Motor neuron (in vitro differentiated cells): Measurements from ENCODE around the gene UBE2G1. TPM values are rescaled to one million over a fixed set of nuclear protein-coding genes. Genes with fewer than 3 reads are reported as not detected.

Experiments
- ATAC-seq, 8 experiments: fragments of 200-7000 bp; cut with Tn5 transposase; replicated peaks in 6 of 8; 2 replicates each; pipeline ENCODE4 v1.8.0; 2021; ENCODE audit warnings: mild to moderate bottlenecking in 8 of 8, moderate library complexity in 8 of 8
- H3K27ac ChIP-seq, 2 donors: fragments of 250-450 bp; sonication (Bioruptor Pico); 2 replicates each; pipeline ENCODE4 v1.9.0; 2021; ENCODE audit warnings: antibody characterized with exemption in 2 of 2, mild to moderate bottlenecking in 2 of 2, moderate library complexity in 1 of 2
- H3K4me1 ChIP-seq, 2 donors: fragments of 250-450 bp; sonication (Bioruptor Pico); replicated peaks in 1 of 2; 2 replicates each; pipeline ENCODE4 v1.6.1; 2021; ENCODE audit warnings: antibody characterized with exemption in 2 of 2, mild to moderate bottlenecking in 2 of 2, moderate library complexity in 1 of 2
- H3K4me3 ChIP-seq, 5 donors: fragments of 250-450 bp; sonication (Bioruptor Pico); 2 replicates each; pipeline ENCODE4 v1.9.0; 2021; ENCODE audit warnings: antibody characterized with exemption in 5 of 5, mild to moderate bottlenecking in 5 of 5, moderate library complexity in 4 of 5
- WGBS, 10 experiments: fragments of 450-650 bp; shearing (Covaris generic); methylation state at CpG; one replicate each; pipeline ENCODE4 v1.0.0; 2022; 5-methylcytosine and 5-hydroxymethylcytosine counted together
- in situ Hi-C, 9 experiments: fragments of 400-800 bp; cut with MboI; loops; one replicate each; pipeline ENCODE4 v1.15.0; 2021; ENCODE audit warnings: low sequenced_read_pairs in 9 of 9, low pct_unique_long_range_greater_than_20kb in 2 of 9; ENCODE audit not compliant: unreplicated experiment in 9 of 9
- total RNA-seq, 8 experiments: library from RNA; unstranded; fragments of 300-600 nt; gene quantifications; 2 replicates each; pipeline versions ENCODE4 v1.2.3 to v1.2.4, GENCODE V29; 2022

The UBE2G1 gene
- total RNA-seq, 8 experiments from 2014 or later, result 22.2 to 43.2 (median 30.4) TPM

DNA sequence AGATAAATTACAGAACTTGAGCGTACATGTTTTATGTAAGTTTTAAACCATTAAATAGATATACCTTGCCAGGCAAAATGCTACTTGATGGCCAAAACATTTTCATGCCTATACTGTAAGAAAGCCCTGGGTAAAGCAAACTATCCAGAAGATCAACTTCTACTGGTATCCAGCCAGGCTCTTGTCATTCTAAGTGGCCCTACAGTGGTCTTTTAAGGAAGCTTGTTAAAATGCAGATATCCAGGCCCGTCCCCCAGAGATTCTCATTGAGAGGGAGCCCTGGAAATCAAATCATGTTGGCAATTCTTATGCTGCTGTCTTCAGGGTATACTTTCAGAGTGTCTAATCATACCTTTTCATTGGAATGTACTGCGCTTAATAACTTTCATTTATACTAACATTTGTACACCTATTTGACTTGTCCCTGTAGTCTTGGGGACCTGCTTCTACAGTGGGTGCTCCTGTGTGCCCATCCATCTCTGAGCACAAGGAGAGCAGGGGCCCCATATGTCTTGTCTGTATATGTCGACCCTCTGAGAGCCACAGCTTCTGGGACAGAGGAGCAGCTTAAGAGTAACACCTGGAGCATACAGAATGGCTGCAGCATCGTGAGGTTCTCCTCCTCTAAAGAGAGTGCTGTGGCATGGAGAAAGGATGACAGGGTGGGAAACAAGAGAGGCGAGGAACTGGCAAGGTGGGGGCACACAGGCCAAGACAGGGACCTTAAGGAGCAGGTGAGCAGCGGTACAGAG lies 59.1 kb downstream of the UBE2G1 start:
- Histone ChIP-seq H3K4me1 (peaks cover 0 to 5% of the 10 kb centered on the region in 2 donors), H3K27ac (no peak overlapping the region), H3K4me3 (no peak overlapping the region)
- in situ Hi-C loops, result no loop called here
- ATAC-seq, result no peak
- 58 to 100% (median 77%) methylated on average over 1 to 5 of the region's 7 CpGs; no CpG with 5 or more reads in 1 of the 10 experiments for WGBS, 10 experiments

- H3K27ac ChIP-seq, result no peak overlapping the region
- ATAC-seq, result no peak
- 60 to 98% (median 91%) methylated on average over 1 to 7 of the region's 7 CpGs; no CpG with 5 or more reads in 4 of the 10 experiments for WGBS, 10 experiments
- peaks cover 0 to 3% of the 10 kb centered on the region in 2 donors for H3K4me1 ChIP-seq
- no peak overlapping the region for H3K4me3 ChIP-seq
- in situ Hi-C loops, result no loop called here
These were observed 61.3 kb downstream of the UBE2G1 start for GRCh38 chr17:4305224-4305623.

- H3K4me1 ChIP-seq, result no peaks in the 10 kb centered on the region
- no peak overlapping the region for H3K27ac ChIP-seq
- 0 to 100% (median 47%) methylated on average over 2 to 6 of the region's 6 CpGs; no CpG with 5 or more reads in 1 of the 10 experiments for WGBS, 10 experiments
- in situ Hi-C loops, result no loop called here
- ATAC-seq, result peak in 6 of 8 experiments; percentile 42 to 90 (median 77)
- H3K4me3 ChIP-seq, result no peak overlapping the region
These were observed 62.0 kb downstream of the UBE2G1 start for GRCh38 chr17:4304417-4305027.

GRCh38 chr17:4301066-4301465 lies 65.4 kb downstream of the UBE2G1 start:
- 72 to 100% (median 95%) methylated on average over 1 to 4 of the region's 5 CpGs; no CpG with 5 or more reads in 2 of the 10 experiments for WGBS, 10 experiments

GRCh38 chr17:4297351-4297750 lies 69.1 kb downstream of the UBE2G1 start:
- 60 to 100% (median 81%) methylated on average over 1 to 3 of the region's 3 CpGs for WGBS, 10 experiments
- no peak overlapping the region for H3K27ac ChIP-seq
- no peak overlapping the region for H3K4me3 ChIP-seq
- no peak for ATAC-seq
- in situ Hi-C loops, result no loop called here
- peaks cover 0 to 3% of the 10 kb centered on the region in 2 donors for H3K4me1 ChIP-seq

More at GRCh38 chr17:4301066-4301465, 65.4 kb downstream of the UBE2G1 start:
- no peak for ATAC-seq
- Histone ChIP-seq H3K4me1 (peaks cover 0 to 3% of the 10 kb centered on the region in 2 donors), H3K27ac (no peak overlapping the region), H3K4me3 (no peak overlapping the region)
- in situ Hi-C loops, result no loop called here

DNA sequence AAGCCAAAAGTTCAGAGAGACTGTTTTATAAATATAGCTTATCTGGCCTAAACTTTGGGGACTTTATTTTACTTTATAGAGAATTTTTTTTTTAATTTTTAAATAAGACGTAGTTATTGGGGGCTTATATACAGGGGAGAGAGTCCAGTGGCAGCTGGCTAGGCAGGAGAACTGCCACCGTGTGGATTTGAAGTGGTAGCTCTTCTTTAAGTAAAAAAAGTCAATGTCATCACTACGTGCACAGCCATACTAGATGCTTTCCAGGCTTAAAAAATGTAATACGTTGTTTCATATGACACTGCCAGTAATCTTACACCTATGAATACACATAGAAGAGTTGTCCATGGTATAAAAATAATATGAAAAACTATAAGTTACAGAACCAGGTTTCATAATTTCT lies 70.8 kb downstream of the UBE2G1 start:
- ATAC-seq, result no peak
- 0 to 100% (median 73%) methylated on average over 1 to 4 of the region's 4 CpGs; no CpG with 5 or more reads in 2 of the 10 experiments for WGBS, 10 experiments
- no peak overlapping the region for H3K27ac ChIP-seq
- H3K4me3 ChIP-seq, result no peak overlapping the region
- H3K4me1 ChIP-seq, result peaks cover 0 to 3% of the 10 kb centered on the region in 2 donors
- in situ Hi-C loops, result no loop called here

DNA sequence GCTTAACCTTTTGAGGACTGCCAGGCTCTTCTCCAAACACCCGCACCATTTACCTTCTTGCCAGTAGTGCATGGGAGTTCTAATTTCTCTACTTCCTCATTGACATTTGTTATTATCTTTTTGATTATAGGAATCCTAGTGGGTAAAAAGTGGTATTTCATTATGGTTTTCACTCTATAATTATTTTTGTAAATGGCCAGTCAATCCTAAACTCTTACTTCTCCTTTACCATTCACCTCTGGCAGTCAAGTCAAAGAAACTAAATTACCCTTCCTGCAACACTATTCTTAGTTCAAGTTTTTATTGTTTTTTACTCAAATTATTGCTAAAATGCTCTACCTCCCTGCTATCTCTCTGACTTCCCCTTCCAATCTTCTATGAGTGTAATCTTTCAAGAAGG lies 72.9 kb downstream of the UBE2G1 start:
- 80 to 100% (median 100%) methylated on average over 1 of the region's 1 CpG; no CpG with 5 or more reads in 2 of the 10 experiments for WGBS, 10 experiments
- in situ Hi-C loops, result no loop called here
- Histone ChIP-seq H3K4me3 (no peak overlapping the region), H3K4me1 (peaks cover 0 to 3% of the 10 kb centered on the region in 2 donors), H3K27ac (no peak overlapping the region)
- no peak for ATAC-seq

- no peak overlapping the region for H3K27ac ChIP-seq
- no peaks in the 10 kb centered on the region for H3K4me1 ChIP-seq
- H3K4me3 ChIP-seq, result no peak overlapping the region
- 79 to 100% (median 100%) methylated on average over 1 to 3 of the region's 3 CpGs for WGBS, 10 experiments
- in situ Hi-C loops, result no loop called here
- ATAC-seq, result no peak
These were observed 78.8 kb downstream of the UBE2G1 start for GRCh38 chr17:4287710-4288109.

DNA sequence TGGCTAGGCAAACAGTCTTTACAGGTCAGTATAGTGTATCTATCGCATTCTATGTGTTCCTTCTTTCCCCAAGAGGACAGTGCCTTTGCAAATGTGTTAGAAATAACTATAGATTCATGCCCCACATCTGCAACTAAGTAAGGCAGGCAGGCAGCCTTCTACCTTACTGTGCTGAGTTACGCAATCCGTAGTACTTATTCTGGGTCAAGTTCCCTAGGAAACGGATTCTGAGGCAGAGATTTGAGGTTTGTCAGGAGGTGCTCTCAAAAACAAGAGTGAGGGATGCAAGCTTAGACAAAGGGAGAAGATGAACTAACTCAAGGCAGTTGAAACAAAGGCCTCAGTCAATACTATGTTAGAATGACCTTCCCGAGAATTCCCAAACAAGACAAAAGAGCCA lies 90.0 kb downstream of the UBE2G1 start:
- no peak for ATAC-seq
- 67 to 100% (median 94%) methylated on average over 1 to 5 of the region's 5 CpGs; no CpG with 5 or more reads in 3 of the 10 experiments for WGBS, 10 experiments
- H3K4me3 ChIP-seq, result no peak overlapping the region
- no peaks in the 10 kb centered on the region for H3K4me1 ChIP-seq
- in situ Hi-C loops, result no loop called here
- no peak overlapping the region for H3K27ac ChIP-seq

GRCh38 chr17:4272972-4273368 lies 93.5 kb downstream of the UBE2G1 start:
- peak in 3 of 8 experiments; percentile 64 to 95 (median 94) for ATAC-seq

GRCh38 chr17:4272213-4272971 lies 94.1 kb downstream of the UBE2G1 start:
- no peaks in the 10 kb centered on the region for H3K4me1 ChIP-seq
- no peak overlapping the region for H3K27ac ChIP-seq
- ATAC-seq, result peak in 3 of 8 experiments; percentile 69 to 88 (median 75)
- no peak overlapping the region for H3K4me3 ChIP-seq
- in situ Hi-C loops, result no loop called here
- WGBS, 10 experiments, result 62 to 100% (median 85%) methylated on average over 3 to 6 of the region's 6 CpGs

More at GRCh38 chr17:4272972-4273368, 93.5 kb downstream of the UBE2G1 start:
- Histone ChIP-seq H3K27ac (no peak overlapping the region), H3K4me1 (no peaks in the 10 kb centered on the region), H3K4me3 (no peak overlapping the region)
- WGBS, 10 experiments, result 63 to 94% (median 85%) methylated on average over 1 to 4 of the region's 4 CpGs; no CpG with 5 or more reads in 3 of the 10 experiments
- in situ Hi-C loops, result no loop called here

DNA sequence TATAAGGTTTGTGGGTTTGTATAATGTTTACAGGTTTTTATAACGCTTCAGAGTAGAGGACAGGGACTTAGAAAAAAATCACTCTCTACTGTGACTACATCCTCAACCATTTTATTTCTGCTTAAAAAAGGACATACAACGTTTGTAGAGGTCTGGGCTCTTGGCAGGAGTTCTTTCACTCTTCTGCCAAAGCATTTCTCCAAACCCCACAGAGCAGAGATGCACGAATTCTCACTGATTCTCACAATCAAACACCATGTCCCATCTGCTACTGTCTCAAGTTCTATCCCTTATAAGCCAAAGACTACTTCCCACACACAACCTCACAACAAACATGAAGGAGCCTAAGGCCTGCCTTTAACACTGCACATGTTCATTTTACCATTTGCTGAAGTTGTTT lies 95.7 kb downstream of the UBE2G1 start:
- H3K27ac ChIP-seq, result no peak overlapping the region
- WGBS, 10 experiments, result 54 to 100% (median 82%) methylated on average over 1 to 3 of the region's 3 CpGs
- no peak for ATAC-seq

GRCh38 chr17:4269915-4270314 lies 96.6 kb downstream of the UBE2G1 start:
- in situ Hi-C loops, result no loop called here
- ATAC-seq, result no peak
- H3K27ac ChIP-seq, result no peak overlapping the region
- no peaks in the 10 kb centered on the region for H3K4me1 ChIP-seq
- H3K4me3 ChIP-seq, result no peak overlapping the region
- WGBS, 10 experiments, result 90 to 100% (median 98%) methylated on average over 1 to 4 of the region's 4 CpGs; no CpG with 5 or more reads in 2 of the 10 experiments

More for the DNA sequence above, 95.7 kb downstream of the UBE2G1 start:
- Histone ChIP-seq H3K4me3 (no peak overlapping the region), H3K4me1 (no peaks in the 10 kb centered on the region)
- in situ Hi-C loops, result no loop called here
